ENCODE data around the gene CAMK2D. TPM values are rescaled to one million over a fixed set of nuclear protein-coding genes. Genes with fewer than 3 reads are reported as not detected.
A peak's percentile ranks its signal among the peaks of the same experiment; 100 is the strongest.
"Not testable (repeated sequence)": the region's sequence is repeated elsewhere in the genome, so short reads cannot be mapped to it uniquely, and the experiment has no call there.

CAMK2D gene
- total RNA-seq, 1 experiment from 2014 or later: 165 TPM

DNA sequence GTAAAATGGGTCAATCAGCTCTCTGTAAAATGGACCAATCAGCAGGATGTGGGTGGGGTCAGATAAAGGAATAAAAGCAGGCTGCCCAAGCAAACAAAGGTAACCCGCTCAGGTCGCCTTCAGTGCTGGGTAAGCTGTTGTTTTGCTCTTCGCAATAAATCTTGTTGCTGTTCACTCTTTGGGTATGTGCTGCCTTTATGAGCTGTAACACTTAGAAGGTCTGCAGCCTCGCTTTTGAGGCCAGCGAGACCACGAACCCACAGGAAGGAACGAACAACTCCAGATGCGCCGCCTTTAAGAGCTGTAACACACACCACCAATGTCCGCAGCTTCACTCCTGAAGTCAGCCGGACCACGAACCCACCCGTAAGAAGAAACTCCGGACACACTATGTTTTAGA, 11.5 kb upstream of the CAMK2D start:
- H3K4me2 ChIP-seq (ENCODE audit: low read depth, low read length, poor library complexity, severe bottlenecking): no peak overlapping the region
- no peaks in the 10 kb centered on the region for H3K9me3 ChIP-seq (ENCODE audit: low read length)
- no peaks in the 10 kb centered on the region for H3K9me2 ChIP-seq (replicated peaks; ENCODE audit: insufficient read depth, low read length)
- peaks cover 7% of the 10 kb centered on the region for H3K4me1 ChIP-seq (ENCODE audit: low read length)
- DNase-seq: no peak
- no peaks in the 10 kb centered on the region for H3K79me2 ChIP-seq (ENCODE audit: low read length)
- H3K36me3 ChIP-seq (ENCODE audit: insufficient read depth, low read length): no peaks in the 10 kb centered on the region
- H3K9ac ChIP-seq (ENCODE audit: low read length): no peak overlapping the region
- H3K4me3 ChIP-seq (ENCODE audit: low read length): no peak overlapping the region
- no peak overlapping the region for H2AFZ ChIP-seq (ENCODE audit: low read length)
- no peak overlapping the region for H3K27ac ChIP-seq (ENCODE audit: low read length)
- no peaks in the 10 kb centered on the region for H4K20me1 ChIP-seq (ENCODE audit: insufficient read depth, low read depth, low read length)
- no peaks in the 10 kb centered on the region for H3K27me3 ChIP-seq (ENCODE audit: low read length)

DNA sequence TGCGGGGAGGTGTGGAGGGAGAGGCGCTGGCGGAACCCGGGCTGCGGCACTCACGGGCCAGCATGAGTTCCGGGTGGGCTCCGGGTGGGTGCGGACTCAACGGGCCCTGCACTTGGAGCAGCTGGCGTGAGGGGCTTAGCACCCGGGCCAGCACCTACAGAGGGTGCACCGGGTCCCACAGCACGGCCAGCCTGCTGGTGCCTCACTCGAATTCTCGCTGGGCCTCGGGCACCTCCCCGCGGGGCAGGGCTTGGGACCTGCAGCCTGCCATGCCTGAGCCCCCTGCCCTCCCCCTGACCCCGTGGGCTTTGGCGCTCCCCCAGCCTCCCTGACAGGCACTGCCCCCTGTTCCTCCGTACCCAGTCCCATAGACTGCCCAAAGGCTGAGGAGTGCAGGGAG, 10.8 kb upstream of the CAMK2D start:
- H3K79me2 ChIP-seq (ENCODE audit: low read length): no peaks in the 10 kb centered on the region
- no peak overlapping the region for H3K27ac ChIP-seq (ENCODE audit: low read length)
- no peaks in the 10 kb centered on the region for H3K27me3 ChIP-seq (ENCODE audit: low read length)
- peaks cover 7% of the 10 kb centered on the region for H3K4me1 ChIP-seq (ENCODE audit: low read length)
- DNase-seq: no peak
- no peak overlapping the region for H3K4me2 ChIP-seq (ENCODE audit: low read depth, low read length, poor library complexity, severe bottlenecking)
- no peak overlapping the region for H2AFZ ChIP-seq (ENCODE audit: low read length)
- H3K9me2 ChIP-seq (replicated peaks; ENCODE audit: insufficient read depth, low read length): no peaks in the 10 kb centered on the region
- H3K4me3 ChIP-seq (ENCODE audit: low read length): no peak overlapping the region
- no peaks in the 10 kb centered on the region for H3K9me3 ChIP-seq (ENCODE audit: low read length)
- no peaks in the 10 kb centered on the region for H3K36me3 ChIP-seq (ENCODE audit: insufficient read depth, low read length)
- H4K20me1 ChIP-seq (ENCODE audit: insufficient read depth, low read depth, low read length): no peaks in the 10 kb centered on the region
- H3K9ac ChIP-seq (ENCODE audit: low read length): no peak overlapping the region

DNA sequence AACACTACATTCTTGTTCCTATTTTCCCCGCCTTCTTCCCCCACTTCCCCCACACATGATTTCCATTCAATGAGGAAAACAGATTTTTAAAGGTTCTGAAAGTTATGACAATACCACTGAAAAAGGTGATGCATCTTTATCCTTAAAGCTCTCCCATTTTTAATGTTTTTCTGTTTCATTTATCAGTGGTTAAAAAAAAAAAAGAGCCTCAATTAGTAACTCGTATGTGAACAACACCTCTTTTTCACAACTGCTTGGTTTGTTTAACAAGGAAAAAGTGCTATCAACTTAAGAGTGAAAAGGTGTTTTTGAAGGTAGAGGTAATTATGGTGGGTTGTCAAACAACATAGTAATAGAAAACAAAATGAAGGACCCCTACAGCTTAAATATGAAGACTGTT, 8.2 kb upstream of the CAMK2D start:
- H3K27ac ChIP-seq (ENCODE audit: low read length): no peak overlapping the region
- H2AFZ ChIP-seq (ENCODE audit: low read length): no peak overlapping the region
- H3K9me2 ChIP-seq (replicated peaks; ENCODE audit: insufficient read depth, low read length): no peaks in the 10 kb centered on the region
- H3K79me2 ChIP-seq (ENCODE audit: low read length): no peaks in the 10 kb centered on the region
- no peak overlapping the region for H3K4me3 ChIP-seq (ENCODE audit: low read length)
- no peak overlapping the region for H3K9ac ChIP-seq (ENCODE audit: low read length)
- H3K9me3 ChIP-seq (ENCODE audit: low read length): no peaks in the 10 kb centered on the region
- DNase-seq: no peak
- H3K36me3 ChIP-seq (ENCODE audit: insufficient read depth, low read length): no peaks in the 10 kb centered on the region
- H3K4me1 ChIP-seq (ENCODE audit: low read length): no peaks in the 10 kb centered on the region
- no peak overlapping the region for H3K4me2 ChIP-seq (ENCODE audit: low read depth, low read length, poor library complexity, severe bottlenecking)
- no peaks in the 10 kb centered on the region for H3K27me3 ChIP-seq (ENCODE audit: low read length)
- no peaks in the 10 kb centered on the region for H4K20me1 ChIP-seq (ENCODE audit: insufficient read depth, low read depth, low read length)

DNA sequence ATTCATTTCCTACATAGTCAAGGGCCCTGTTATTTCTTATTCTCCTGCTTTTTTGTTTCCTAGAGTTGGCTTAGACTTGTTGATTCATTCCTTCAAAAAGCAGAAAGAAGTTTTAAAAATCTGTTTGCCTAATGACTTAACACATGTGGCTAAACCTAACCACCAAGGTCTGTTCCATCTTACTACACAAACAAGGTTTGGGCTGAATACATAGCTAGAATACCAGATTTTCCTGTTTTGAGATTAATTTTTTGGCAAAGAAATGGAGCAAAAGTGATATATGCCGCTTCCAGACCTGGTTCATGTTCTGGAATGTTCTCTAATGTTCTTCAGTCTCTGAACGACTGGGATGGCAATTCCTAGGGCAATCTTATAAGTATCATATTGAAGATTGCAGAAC, 7.4 kb upstream of the CAMK2D start:
- Histone ChIP-seq H3K27ac (ENCODE audit: low read length) (no peak overlapping the region), H3K36me3 (ENCODE audit: insufficient read depth, low read length) (no peaks in the 10 kb centered on the region), H3K4me2 (ENCODE audit: low read depth, low read length, poor library complexity, severe bottlenecking) (no peak overlapping the region), H2AFZ (ENCODE audit: low read length) (no peak overlapping the region), H3K27me3 (ENCODE audit: low read length) (no peaks in the 10 kb centered on the region), H3K9me3 (ENCODE audit: low read length) (no peaks in the 10 kb centered on the region), H4K20me1 (ENCODE audit: insufficient read depth, low read depth, low read length) (no peaks in the 10 kb centered on the region), H3K4me1 (ENCODE audit: low read length) (no peaks in the 10 kb centered on the region), H3K4me3 (ENCODE audit: low read length) (no peak overlapping the region), H3K79me2 (ENCODE audit: low read length) (no peaks in the 10 kb centered on the region), H3K9me2 (replicated peaks; ENCODE audit: insufficient read depth, low read length) (no peaks in the 10 kb centered on the region), H3K9ac (ENCODE audit: low read length) (no peak overlapping the region)
- no peak for DNase-seq

DNA sequence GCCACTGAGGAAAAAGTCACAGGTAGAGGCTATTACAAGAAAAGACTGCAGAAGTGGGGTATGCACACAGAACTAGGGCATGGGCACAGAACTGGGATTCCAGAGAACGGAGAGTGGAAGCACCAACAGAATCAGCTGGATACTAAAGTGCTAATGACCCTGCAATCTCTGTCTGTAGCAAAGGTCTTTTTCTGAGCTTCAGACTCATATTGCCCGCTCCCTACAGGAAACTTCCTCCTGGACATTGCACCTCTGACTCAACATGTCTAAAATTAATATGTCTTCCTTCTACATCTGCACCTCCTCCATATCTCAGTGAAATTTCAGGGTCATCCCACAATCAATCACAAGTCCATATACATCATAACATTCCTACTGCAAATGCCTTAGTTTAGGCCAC, 5.3 kb upstream of the CAMK2D start:
- no peak overlapping the region for H3K27ac ChIP-seq (ENCODE audit: low read length)
- no peak overlapping the region for H3K4me2 ChIP-seq (ENCODE audit: low read depth, low read length, poor library complexity, severe bottlenecking)
- H3K27me3 ChIP-seq (ENCODE audit: low read length): no peaks in the 10 kb centered on the region
- H3K4me1 ChIP-seq (ENCODE audit: low read length): peaks cover 11% of the 10 kb centered on the region
- no peaks in the 10 kb centered on the region for H3K9me3 ChIP-seq (ENCODE audit: low read length)
- no peak overlapping the region for H3K4me3 ChIP-seq (ENCODE audit: low read length)
- DNase-seq: no peak
- no peaks in the 10 kb centered on the region for H3K79me2 ChIP-seq (ENCODE audit: low read length)
- H2AFZ ChIP-seq (ENCODE audit: low read length): no peak overlapping the region
- H3K36me3 ChIP-seq (ENCODE audit: insufficient read depth, low read length): no peaks in the 10 kb centered on the region
- no peak overlapping the region for H3K9ac ChIP-seq (ENCODE audit: low read length)
- no peaks in the 10 kb centered on the region for H4K20me1 ChIP-seq (ENCODE audit: insufficient read depth, low read depth, low read length)
- no peaks in the 10 kb centered on the region for H3K9me2 ChIP-seq (replicated peaks; ENCODE audit: insufficient read depth, low read length)

DNA sequence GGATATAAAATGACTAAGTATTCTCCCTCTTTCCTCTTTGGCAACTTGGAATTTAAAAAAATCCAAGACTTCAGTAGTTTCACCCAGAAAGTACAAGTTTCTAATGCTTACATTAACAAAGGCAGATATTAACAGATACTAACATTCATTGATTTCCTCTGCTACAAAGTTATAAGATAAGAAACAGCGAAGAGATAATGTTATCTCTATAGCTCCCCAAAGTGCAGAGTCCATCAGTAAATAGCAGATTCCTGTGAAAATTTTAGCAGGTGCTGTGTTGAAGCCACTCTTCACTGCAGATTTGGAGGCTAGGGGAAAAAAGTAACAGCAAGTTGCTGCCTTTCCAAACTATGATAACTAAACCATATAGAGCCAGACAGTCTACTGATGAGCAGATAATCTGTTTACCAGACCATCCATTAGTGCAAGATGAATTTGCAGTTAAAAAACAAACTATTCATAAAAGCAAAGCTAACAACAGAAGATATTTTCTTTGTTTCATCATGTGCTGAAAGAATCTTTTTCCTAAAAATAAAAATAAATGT, 3.3 kb upstream of the CAMK2D start:
- H3K4me1 ChIP-seq (ENCODE audit: low read length): peaks cover 11% of the 10 kb centered on the region
- H3K79me2 ChIP-seq (ENCODE audit: low read length): peaks cover 16% of the 10 kb centered on the region
- no peaks in the 10 kb centered on the region for H3K9me3 ChIP-seq (ENCODE audit: low read length)
- H2AFZ ChIP-seq (ENCODE audit: low read length): no peak overlapping the region
- H3K9me2 ChIP-seq (replicated peaks; ENCODE audit: insufficient read depth, low read length): no peaks in the 10 kb centered on the region
- H3K4me2 ChIP-seq (ENCODE audit: low read depth, low read length, poor library complexity, severe bottlenecking): no peak overlapping the region
- H4K20me1 ChIP-seq (ENCODE audit: insufficient read depth, low read depth, low read length): no peaks in the 10 kb centered on the region
- H3K27me3 ChIP-seq (ENCODE audit: low read length): no peaks in the 10 kb centered on the region
- no peak overlapping the region for H3K9ac ChIP-seq (ENCODE audit: low read length)
- no peak for DNase-seq
- H3K27ac ChIP-seq (ENCODE audit: low read length): no peak overlapping the region
- H3K4me3 ChIP-seq (ENCODE audit: low read length): no peak overlapping the region
- no peaks in the 10 kb centered on the region for H3K36me3 ChIP-seq (ENCODE audit: insufficient read depth, low read length)

DNA sequence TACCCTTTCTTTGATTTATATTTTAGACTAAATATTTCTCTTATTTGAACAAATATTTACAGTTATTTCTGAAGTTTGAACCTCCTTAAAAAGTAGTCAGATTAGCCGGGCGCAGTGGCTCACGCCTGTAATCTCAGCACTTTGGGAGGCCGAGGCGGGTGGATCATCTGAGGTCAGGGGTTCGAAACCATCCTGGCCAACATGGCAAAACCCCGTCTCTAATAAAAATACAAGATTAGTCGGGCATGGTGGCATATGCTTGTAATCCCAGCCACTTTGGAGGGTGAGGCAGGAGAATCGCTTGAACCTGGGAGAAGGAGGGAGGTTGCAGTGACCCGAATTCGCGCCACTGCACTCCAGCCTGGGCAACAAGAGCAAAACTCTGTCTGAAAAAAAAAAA, 2.4 kb upstream of the CAMK2D start:
- not testable (repeated sequence) for H3K9me2 ChIP-seq (replicated peaks; ENCODE audit: insufficient read depth, low read length); H3K27ac ChIP-seq (ENCODE audit: low read length); H3K9me3 ChIP-seq (ENCODE audit: low read length); DNase-seq; H3K36me3 ChIP-seq (ENCODE audit: insufficient read depth, low read length); H2AFZ ChIP-seq (ENCODE audit: low read length); H4K20me1 ChIP-seq (ENCODE audit: insufficient read depth, low read depth, low read length); H3K27me3 ChIP-seq (ENCODE audit: low read length); H3K4me2 ChIP-seq (ENCODE audit: low read depth, low read length, poor library complexity, severe bottlenecking); H3K9ac ChIP-seq (ENCODE audit: low read length); H3K4me3 ChIP-seq (ENCODE audit: low read length)
- Histone ChIP-seq H3K4me1 (ENCODE audit: low read length) (peaks cover 17% of the 10 kb centered on the region), H3K79me2 (ENCODE audit: low read length) (peaks cover 25% of the 10 kb centered on the region)

DNA sequence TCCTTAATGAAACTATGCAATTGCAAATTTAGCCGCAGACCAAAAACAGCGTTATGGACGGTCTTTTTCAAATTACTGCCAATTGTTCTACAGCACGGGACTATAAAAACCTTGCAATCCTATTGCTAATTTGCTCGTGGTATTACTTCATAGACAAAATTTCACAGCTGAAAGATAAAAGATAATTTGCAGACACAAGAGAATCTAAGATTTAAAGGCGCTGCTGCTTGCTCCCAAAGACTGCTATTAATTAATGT, 1.4 kb upstream of the CAMK2D start:
- Histone ChIP-seq H3K27me3 (ENCODE audit: low read length) (no peaks in the 10 kb centered on the region), H3K4me1 (ENCODE audit: low read length) (peaks cover 27% of the 10 kb centered on the region), H3K9me2 (replicated peaks; ENCODE audit: insufficient read depth, low read length) (no peaks in the 10 kb centered on the region), H4K20me1 (ENCODE audit: insufficient read depth, low read depth, low read length) (no peaks in the 10 kb centered on the region), H3K79me2 (ENCODE audit: low read length) (peaks cover 34% of the 10 kb centered on the region), H3K4me3 (ENCODE audit: low read length) (peak overlapping the region; percentile 69), H3K36me3 (ENCODE audit: insufficient read depth, low read length) (peaks cover 8% of the 10 kb centered on the region), H3K27ac (ENCODE audit: low read length) (peak overlapping the region; percentile 98), H3K9me3 (ENCODE audit: low read length) (no peaks in the 10 kb centered on the region), H3K9ac (ENCODE audit: low read length) (peak overlapping the region; percentile 78), H3K4me2 (ENCODE audit: low read depth, low read length, poor library complexity, severe bottlenecking) (peak overlapping the region; percentile 81), H2AFZ (ENCODE audit: low read length) (peak overlapping the region; percentile 19)
- no peak for DNase-seq

All from Karpas-422 (cell line).